Hematopoietic multipotent progenitor cell treated with erythropoietin and hydrocortisone succinate and interleukin-3 and kit ligand, for 15 days (in vitro differentiated cells): ENCODE data around the gene PTPRD.

Experiments used
- DNase-seq: peaks from one replicate; pipeline ENCODE4 v3.0.0-alpha.2; 2015; ENCODE audit warnings: low spot score

PTPRD gene

GRCh38 chr9:9605681-9606080 lies 1007.1 kb downstream of the PTPRD start:
- DNase-seq = no peak

GRCh38 chr9:9603345-9603744 lies 1009.5 kb downstream of the PTPRD start:
- DNase-seq = no peak

GRCh38 chr9:9598723-9599122 lies 1014.1 kb downstream of the PTPRD start:
- DNase-seq = no peak

- DNase-seq = no peak
These were observed 1020.7 kb downstream of the PTPRD start for GRCh38 chr9:9592104-9592503.

DNA sequence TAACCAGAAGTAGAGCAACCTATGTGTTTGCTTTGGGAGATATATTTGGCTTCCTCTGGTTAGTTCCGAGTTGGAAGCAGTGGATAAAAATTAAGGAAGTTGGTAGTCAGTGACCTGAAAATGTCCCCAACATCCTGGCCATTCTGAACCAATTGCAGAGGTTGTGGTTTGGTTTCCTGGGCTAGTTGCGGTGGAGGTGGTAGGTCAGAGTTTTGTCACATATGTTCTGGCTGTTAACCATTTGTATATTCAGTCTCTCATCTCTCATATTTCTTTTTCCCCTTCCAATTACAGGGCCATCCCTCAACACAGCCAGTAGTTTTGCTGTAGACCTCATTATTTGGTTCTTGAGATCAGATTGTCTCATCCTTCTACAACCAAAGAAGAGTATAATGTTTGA lies 1026.9 kb downstream of the PTPRD start:
- no peak for DNase-seq

DNA sequence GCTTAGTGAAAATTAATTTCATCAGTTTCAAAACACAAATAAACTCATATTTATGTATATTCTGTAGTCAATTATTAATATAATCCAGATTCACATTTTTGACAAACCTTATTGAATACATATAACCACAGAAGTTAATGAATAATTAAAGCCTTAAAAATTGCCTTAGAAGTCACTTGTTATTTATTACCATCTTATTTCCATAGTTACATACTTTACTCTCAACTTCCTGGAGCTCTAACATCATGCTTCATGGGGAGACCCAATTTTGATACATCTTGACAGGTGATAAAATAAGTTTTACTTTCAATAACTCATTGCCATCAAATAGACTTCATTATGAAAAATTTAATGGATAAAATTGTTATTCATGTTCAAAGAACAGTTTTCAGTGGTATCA lies 1038.7 kb downstream of the PTPRD start:
- DNase-seq = no peak

- DNase-seq = no peak
These were observed 1047.1 kb downstream of the PTPRD start for GRCh38 chr9:9565700-9566099.

DNA sequence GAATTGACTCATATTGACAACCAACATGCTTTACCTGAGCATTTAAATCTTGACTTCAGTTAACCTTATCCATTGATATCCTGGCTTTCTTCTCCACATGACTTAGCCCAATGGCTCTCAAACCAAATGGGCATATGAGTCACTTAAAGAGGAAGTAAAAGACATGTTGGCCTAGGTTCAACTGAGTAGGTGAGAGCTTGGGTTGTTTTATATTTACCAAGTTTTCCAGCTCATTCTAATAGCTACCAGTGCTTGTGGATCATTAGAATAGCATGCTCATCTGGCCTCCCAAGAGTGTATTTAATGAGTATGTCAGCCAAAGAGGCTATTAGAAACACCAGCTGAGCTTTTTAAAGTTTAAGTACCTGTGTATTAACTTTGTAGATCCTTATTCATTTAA lies 1049.0 kb downstream of the PTPRD start:
- no peak for DNase-seq

- DNase-seq = no peak
These were observed 1052.3 kb downstream of the PTPRD start for GRCh38 chr9:9560382-9561035.

GRCh38 chr9:9558907-9559306 lies 1053.9 kb downstream of the PTPRD start:
- no peak for DNase-seq

- no peak for DNase-seq
These were observed 1054.9 kb downstream of the PTPRD start for GRCh38 chr9:9557804-9558334.

GRCh38 chr9:9556865-9557803 lies 1055.7 kb downstream of the PTPRD start:
- no peak for DNase-seq

DNA sequence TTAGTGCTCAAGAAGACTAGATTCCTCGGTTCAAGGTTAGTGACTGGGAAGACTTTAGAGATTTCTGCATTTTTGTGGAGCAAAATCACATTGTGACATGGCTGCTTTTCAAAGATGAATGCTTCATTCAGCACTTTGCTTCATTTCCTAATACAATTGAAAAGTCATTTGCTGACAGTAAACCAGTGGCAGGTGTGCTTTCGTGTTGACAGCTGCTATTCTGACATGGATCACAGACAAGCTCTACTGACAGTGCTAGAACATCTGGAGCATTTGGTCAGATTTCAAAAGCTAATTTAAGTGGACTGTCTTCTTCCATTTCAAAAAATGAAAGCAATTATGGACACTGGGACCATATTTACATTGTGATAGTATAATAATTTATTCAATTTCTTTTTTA lies 1060.1 kb downstream of the PTPRD start:
- no peak for DNase-seq

DNA sequence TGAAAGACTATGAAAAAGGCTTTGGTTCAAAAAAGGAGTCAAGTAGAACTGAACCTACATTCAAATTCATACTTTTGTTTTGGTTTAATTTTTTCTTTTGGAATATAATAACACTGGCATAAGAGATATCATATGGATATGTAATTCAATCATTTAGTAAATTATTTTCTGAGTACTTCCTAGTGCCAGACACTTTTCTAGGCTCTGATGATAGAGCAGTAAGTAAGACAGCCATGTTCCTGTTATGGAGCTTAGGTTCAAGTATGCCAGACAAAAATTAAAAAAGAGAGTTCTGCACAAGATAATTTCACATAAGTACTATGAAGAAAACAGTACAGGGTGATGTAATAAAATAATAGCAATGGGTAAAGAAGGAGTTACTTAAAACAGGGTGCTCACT lies 1074.0 kb downstream of the PTPRD start:
- DNase-seq = no peak

- DNase-seq = no peak
These were observed 1074.4 kb downstream of the PTPRD start for GRCh38 chr9:9538356-9538755.

DNA sequence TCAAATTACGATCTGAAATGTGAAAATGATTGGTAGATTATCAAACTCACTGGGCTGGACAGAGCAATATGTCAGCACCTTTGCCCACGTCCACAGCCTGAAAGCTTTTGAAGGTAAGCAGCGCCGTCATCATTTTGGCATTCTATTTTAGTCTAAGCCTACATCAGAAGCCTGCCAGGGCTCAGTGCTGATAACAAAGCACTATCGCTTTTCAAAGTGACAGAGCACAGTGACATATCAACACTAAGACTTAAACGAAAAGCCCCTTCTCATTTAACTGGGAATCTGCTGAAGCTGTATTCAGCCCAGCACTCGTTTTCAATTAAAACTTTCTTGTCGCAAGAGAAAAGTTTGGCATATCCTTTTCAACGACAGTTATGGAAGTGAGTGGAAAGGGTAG lies 1076.3 kb downstream of the PTPRD start:
- DNase-seq = no peak

DNA sequence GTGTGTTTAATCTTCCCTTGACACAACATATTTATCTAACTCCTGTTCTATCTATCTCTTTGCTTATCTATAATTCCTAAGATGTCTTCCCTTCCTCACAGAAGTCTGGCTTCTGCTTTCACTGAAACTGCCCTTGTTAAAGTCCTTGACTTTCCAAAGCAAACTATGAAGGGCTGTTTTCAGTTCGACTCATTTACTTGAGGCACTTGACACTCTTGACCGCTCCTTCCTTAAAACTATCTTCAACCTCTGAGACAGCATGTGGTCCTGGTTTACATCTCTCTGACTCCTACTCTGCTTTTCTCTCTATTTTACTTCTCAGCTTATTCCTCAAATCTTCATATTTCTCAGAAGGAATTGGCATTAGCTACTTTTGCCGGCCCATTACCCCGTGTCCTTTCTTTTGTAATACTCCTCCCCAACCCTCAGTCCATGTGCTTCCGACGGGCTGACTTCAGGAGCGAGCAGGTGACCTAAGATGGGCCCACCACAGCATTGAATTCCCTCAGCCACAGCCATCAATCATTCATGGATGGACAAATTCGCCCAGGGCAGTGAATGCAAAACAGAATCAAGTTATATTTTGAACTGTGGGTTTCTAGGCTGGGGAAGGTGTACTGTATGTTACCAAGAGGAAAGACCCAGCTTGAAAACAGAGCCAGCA lies 1089.2 kb downstream of the PTPRD start:
- no peak for DNase-seq

DNA sequence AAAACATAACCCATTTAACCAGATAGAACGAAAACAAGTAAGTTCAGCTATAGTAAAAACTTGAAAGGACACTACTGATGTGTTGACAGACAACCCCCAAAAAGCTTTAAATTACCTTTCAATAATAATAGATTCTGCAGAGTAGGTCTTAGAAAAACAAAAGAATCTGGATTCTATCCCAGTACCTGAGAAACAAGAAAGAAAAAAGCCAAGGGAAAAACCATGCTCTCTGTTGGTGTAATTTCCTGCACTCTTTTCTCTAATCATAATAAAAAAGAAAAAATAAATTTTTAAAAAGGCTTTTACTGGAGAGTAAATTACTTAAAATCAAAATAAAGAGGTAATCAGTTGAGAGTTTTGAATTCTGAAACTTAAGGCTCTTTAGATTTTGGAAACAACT lies 1090.4 kb downstream of the PTPRD start:
- DNase-seq = no peak

- DNase-seq = no peak
These were observed 1091.6 kb downstream of the PTPRD start for GRCh38 chr9:9521033-9521779.

DNA sequence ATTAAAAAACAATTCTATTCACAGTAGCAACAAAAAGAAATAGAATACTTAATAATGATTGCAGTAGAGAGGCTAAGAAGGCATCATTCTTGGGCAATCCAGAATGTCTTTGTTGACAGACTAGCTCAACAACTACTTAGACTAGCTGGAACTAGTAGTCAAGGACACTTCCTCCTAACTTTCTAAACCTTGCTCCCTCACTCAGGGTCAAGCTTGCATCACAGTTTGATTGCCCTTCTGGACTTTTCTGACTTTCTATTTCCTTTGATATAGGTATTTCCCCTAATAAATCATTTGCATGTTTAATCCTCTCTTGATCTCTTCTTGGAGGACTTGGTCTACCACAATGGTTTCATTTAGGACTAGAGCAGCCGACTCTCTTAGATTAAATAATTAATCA lies 1107.9 kb downstream of the PTPRD start:
- no peak for DNase-seq

DNA sequence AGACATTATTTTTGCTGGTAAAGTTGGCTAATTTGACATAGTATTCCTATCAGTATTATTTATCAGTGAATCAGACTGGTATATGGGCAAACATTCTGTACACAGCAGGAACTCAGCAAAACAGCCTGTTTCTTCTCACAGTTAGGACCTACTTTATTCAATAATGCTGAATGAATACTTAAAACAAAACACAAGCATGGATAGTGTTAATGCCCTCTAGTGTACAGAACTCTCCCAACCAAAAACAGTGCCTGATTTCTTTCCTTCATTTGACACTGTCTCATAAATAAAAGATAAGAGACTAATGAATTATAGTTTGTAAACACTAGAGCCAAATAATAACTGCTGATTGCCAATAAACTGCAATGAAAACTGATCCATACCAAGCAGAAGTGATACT lies 1113.3 kb downstream of the PTPRD start:
- DNase-seq = no peak

DNA sequence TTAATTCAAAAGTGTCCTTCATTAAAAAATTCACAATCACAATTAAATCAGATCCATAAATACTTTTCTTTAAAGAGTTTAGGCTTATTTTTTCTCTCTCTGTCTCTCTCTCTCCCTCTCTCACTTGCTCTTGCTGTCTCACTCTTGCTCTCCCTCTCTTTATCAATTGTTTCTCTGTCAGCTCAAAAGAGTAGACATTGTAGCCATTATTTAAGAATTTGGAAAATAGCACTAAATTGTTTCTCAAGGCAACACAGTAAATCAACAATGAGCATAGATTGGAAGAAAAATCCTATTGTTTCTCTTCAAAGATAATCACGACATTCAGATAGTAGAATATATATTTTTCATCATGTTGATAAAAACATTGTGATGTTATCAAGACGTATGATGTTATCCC lies 1114.0 kb downstream of the PTPRD start:
- no peak for DNase-seq
